PFSK-1 (cell line): ENCODE results near the gene ISYNA1.

ENCODE experiments used
- FOXP2 ChIP-seq: optimal IDR thresholded peaks from 2 replicates; pipeline ENCODE3; 2011; ENCODE audit warnings: borderline replicate concordance, control low read depth, inconsistent platforms; ENCODE audit not compliant: insufficient read depth; ENCODE audit errors: extremely low read length, extremely low read depth
- POLR2AphosphoS5 ChIP-seq: IDR thresholded peaks from 2 replicates; pipeline ENCODE4 v1.6.1; 2012; ENCODE audit warnings: low read depth, mild to moderate bottlenecking, control low read depth, low read length, moderate library complexity
- SIN3A ChIP-seq: IDR thresholded peaks from 2 replicates; pipeline ENCODE4 v1.6.1; 2012; ENCODE audit warnings: mild to moderate bottlenecking, low read length, moderate library complexity, borderline replicate concordance; ENCODE audit not compliant: insufficient read depth
- TAF1 ChIP-seq: IDR thresholded peaks from 2 replicates; pipeline ENCODE4 v1.6.1; 2012; ENCODE audit warnings: low read length, control low read depth, borderline replicate concordance; ENCODE audit not compliant: insufficient read depth
- TF ChIP-seq, protein P1 (sequence below), 2 experiments: IDR thresholded peaks; 2 replicates each; pipeline versions ENCODE4 v1.6.1 to v1.8.0; 2011 to 2012; ENCODE audit warnings: low read depth in 2 of 2, low read length in 2 of 2, control low read depth in 1 of 2, inconsistent platforms in 1 of 2, mild to moderate bottlenecking in 1 of 2, moderate library complexity in 1 of 2; ENCODE audit not compliant: insufficient read depth in 1 of 2

ISYNA1 gene

DNA sequence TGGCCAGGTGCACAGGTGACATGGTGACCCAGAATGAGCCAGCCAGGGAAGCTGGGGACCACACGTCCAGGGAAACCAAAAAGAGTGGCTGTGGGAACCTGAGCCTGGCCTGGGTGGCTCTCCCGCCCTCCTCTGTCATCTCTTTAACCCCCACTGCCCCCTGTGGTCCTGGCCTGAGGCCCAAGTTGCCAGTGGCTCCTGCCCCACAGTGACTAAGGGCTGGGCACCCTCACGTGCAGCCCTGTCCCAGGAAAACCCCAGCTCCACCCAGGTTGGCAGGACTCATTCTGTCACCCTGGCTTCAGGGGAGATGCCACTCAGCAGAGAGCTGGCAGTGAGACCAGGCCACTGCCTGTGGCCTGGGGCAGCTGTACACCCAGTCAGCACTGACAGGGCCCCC is 30.6 kb upstream of the ISYNA1 start:
- no peak for TF ChIP-seq FOXP2
- TF ChIP-seq POLR2AphosphoS5, result no peak
- TF ChIP-seq, protein P1, sequence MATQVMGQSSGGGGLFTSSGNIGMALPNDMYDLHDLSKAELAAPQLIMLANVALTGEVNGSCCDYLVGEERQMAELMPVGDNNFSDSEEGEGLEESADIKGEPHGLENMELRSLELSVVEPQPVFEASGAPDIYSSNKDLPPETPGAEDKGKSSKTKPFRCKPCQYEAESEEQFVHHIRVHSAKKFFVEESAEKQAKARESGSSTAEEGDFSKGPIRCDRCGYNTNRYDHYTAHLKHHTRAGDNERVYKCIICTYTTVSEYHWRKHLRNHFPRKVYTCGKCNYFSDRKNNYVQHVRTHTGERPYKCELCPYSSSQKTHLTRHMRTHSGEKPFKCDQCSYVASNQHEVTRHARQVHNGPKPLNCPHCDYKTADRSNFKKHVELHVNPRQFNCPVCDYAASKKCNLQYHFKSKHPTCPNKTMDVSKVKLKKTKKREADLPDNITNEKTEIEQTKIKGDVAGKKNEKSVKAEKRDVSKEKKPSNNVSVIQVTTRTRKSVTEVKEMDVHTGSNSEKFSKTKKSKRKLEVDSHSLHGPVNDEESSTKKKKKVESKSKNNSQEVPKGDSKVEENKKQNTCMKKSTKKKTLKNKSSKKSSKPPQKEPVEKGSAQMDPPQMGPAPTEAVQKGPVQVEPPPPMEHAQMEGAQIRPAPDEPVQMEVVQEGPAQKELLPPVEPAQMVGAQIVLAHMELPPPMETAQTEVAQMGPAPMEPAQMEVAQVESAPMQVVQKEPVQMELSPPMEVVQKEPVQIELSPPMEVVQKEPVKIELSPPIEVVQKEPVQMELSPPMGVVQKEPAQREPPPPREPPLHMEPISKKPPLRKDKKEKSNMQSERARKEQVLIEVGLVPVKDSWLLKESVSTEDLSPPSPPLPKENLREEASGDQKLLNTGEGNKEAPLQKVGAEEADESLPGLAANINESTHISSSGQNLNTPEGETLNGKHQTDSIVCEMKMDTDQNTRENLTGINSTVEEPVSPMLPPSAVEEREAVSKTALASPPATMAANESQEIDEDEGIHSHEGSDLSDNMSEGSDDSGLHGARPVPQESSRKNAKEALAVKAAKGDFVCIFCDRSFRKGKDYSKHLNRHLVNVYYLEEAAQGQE (IDR thresholded peaks at IDR 0.05; ENCODE audit: insufficient read depth in 1 of 2, low read depth in 2 of 2, low read length in 2 of 2), result no peak
- no peak for TF ChIP-seq TAF1
- no peak for TF ChIP-seq SIN3A

DNA sequence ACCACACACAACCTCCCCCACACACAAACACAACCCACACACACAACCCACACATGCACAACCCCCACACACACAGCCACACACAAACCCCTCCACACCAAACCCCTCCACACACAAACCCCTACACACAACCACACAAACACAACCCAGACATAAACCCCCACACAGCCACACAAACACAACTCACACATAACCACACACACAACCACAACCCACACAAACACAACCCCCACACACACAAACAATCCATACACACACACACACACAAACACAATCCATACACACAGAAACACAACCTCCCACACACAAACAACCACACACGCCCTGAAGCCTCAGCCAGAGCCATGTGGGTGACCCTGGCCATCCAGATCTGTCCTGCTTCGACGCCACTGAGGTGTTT is 30.0 kb upstream of the ISYNA1 start:
- no peak for TF ChIP-seq SIN3A
- no peak for TF ChIP-seq TAF1
- no peak for TF ChIP-seq FOXP2
- no peak for TF ChIP-seq POLR2AphosphoS5
- TF ChIP-seq, protein P1 (IDR thresholded peaks at IDR 0.05; ENCODE audit: insufficient read depth in 1 of 2, low read depth in 2 of 2, low read length in 2 of 2), result no peak

DNA sequence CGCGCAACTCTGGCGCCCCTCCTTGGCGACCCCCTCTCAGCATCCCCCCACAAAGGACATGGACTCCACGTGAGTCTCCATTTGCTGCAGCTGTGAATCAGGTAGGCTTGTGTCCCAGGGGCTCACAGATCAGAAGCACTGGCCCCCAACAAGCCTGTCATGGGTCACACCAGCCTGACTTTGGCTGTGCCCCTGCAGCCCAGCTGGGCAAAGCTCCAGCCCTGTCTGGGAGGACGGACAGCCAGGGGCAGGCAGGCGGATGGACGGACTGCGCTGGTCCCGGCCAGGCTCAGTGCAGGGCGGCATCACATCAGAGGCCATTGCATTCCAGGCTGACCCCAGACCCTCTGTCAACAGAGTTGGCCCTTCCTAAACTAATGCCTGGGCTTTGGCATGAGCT is 28.4 kb upstream of the ISYNA1 start:
- TF ChIP-seq POLR2AphosphoS5 (no peak), SIN3A (no peak), TAF1 (no peak), FOXP2 (no peak)
- TF ChIP-seq, protein P1 (IDR thresholded peaks at IDR 0.05; ENCODE audit: insufficient read depth in 1 of 2, low read depth in 2 of 2, low read length in 2 of 2), result no peak

DNA sequence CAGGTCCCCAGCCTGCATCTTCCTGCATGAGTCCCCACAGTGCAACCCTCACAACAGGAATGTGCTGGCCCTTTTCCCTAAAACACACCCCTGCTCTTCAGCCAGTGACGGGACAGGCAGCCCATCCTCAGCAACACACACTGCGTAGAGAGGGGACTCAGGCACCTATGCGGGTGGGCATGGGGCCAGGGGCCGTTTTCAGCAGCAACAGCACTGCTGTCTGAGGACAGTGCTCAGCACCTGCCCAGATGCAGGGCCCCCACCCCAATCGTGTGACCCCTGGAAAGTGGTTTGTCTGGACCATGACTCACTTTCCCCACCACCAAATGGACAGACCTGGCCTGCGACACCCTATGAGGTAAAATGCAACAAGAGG is 28.0 kb upstream of the ISYNA1 start:
- TF ChIP-seq FOXP2, result no peak
- no peak for TF ChIP-seq TAF1
- TF ChIP-seq SIN3A, result no peak
- no peak for TF ChIP-seq POLR2AphosphoS5
- TF ChIP-seq, protein P1 (IDR thresholded peaks at IDR 0.05; ENCODE audit: insufficient read depth in 1 of 2, low read depth in 2 of 2, low read length in 2 of 2), result no peak
